Aorta (tissue), 4 donors: ENCODE results near the gene EPN2. TPM values are rescaled to one million over a fixed set of nuclear protein-coding genes. Genes with fewer than 3 reads are reported as not detected.

Experiments
- microRNA-seq, 2 donors: library from miRNA; unstranded; fragments of <30 nt; microRNA quantifications; one replicate each; pipeline ENCODE4 v1.2.0, GENCODE V29; 2020
- polyA plus RNA-seq, 2 donors: library from polyadenylated mRNA; stranded (reverse); fragments of 200-250 nt; gene quantifications; one replicate each; pipeline ENCODE4 v1.2.3, GENCODE V29; 2013
- total RNA-seq, 2 donors: library from RNA; stranded (reverse); fragmentation: NEBNext Ultra II Directional; extraction: Animal tissue kit (Norgen Biotek cat#: 25700); gene quantifications; one replicate each; pipeline ENCODE4 v1.2.1, GENCODE V29; 2021
- donor health status: healthy with polysubstance abuse.
- donor health status: Bipolar disorder and iron deficiency.
- donor health status: DM: no; HTN: no; CAD: no.
- donor health status: DM: yes; HTN: yes; CAD: no.

EPN2 gene
- total and polyA plus RNA-seq, 4 donors = 8.6 to 67.7 (median 40.1) TPM

Small RNAs within 50 kb of the gene (microRNA-seq; reads per million reads assigned to microRNA genes)
- gene MIR1180 = 69.6 to 167 reads per million in 2 donors

Other genes with a start within 250 kb of the EPN2 start
- 10 to 100 TPM in 1 of 2 donors, 1 to 10 TPM in 1; 7.1 to 12.9 TPM for gene FAM83G, start 232.6 kb upstream of the EPN2 start, total RNA-seq
- 1 to 10 TPM; 2.5 to 3.4 TPM for gene FAM83G, start 232.6 kb upstream of the EPN2 start, polyA plus RNA-seq
- gene GRAP, start 190.4 kb upstream of the EPN2 start, total RNA-seq = 1 to 10 TPM; 4.0 to 6.3 TPM
- 1 to 10 TPM in 1 of 2 donors, under 1 TPM in 1; 0.87 to 2.4 TPM for gene GRAP, start 190.4 kb upstream of the EPN2 start, polyA plus RNA-seq
- gene GRAPL, start 109.8 kb upstream of the EPN2 start, total RNA-seq = 1 to 10 TPM; 6.3 to 6.6 TPM
- not detected for gene GRAPL, start 109.8 kb upstream of the EPN2 start, polyA plus RNA-seq
- gene B9D1, start 125.4 kb downstream of the EPN2 start, total RNA-seq = 1 to 10 TPM; 7.3 to 8.9 TPM
- gene B9D1, start 125.4 kb downstream of the EPN2 start, polyA plus RNA-seq = 10 to 100 TPM in 1 of 2 donors, 1 to 10 TPM in 1; 9.5 to 16.5 TPM
- 10 to 100 TPM; 33.5 to 34.1 TPM for gene MAPK7, start 141.1 kb downstream of the EPN2 start, total RNA-seq
- 10 to 100 TPM in 1 of 2 donors, 1 to 10 TPM in 1; 5.4 to 25.6 TPM for gene MAPK7, start 141.1 kb downstream of the EPN2 start, polyA plus RNA-seq
- gene MFAP4, start 149.8 kb downstream of the EPN2 start, total RNA-seq = 100 to 1,000 TPM; 271 to 564 TPM
- 100 to 1,000 TPM; 324 to 793 TPM for gene MFAP4, start 149.8 kb downstream of the EPN2 start, polyA plus RNA-seq
- 1 to 10 TPM; 5.4 to 9.9 TPM for gene RNF112, start 173.9 kb downstream of the EPN2 start, total RNA-seq
- 1 to 10 TPM; 5.1 to 7.5 TPM for gene RNF112, start 173.9 kb downstream of the EPN2 start, polyA plus RNA-seq